Sigmoid colon (tissue), 7 donors: ENCODE results near the gene LRP1. TPM values are rescaled to one million over a fixed set of nuclear protein-coding genes. Genes with fewer than 3 reads are reported as not detected.

ENCODE experiments used
- DNase-seq: peaks from one replicate; pipeline ENCODE4 v3.0.0-alpha.2; 2019
- H3K27ac ChIP-seq, 4 donors: fragments of 200-600 bp; sonication (generic); one replicate each; pipeline ENCODE4 v1.5.1; 2016 to 2019; ENCODE audit warnings: mild to moderate bottlenecking in 1 of 4
- H3K27me3 ChIP-seq, 3 donors: fragments of 200-600 bp; sonication (generic); one replicate each; pipeline ENCODE4 v1.5.1; 2019; ENCODE audit warnings: mild to moderate bottlenecking in 1 of 3
- H3K36me3 ChIP-seq, 4 donors: fragments of 200-600 bp; sonication (generic); one replicate each; pipeline ENCODE4 v1.5.1; 2016 to 2019
- H3K4me1 ChIP-seq, 4 donors: fragments of 200-600 bp; sonication (generic); one replicate each; pipeline ENCODE4 v1.5.1; 2017 to 2019
- H3K4me3 ChIP-seq, 4 donors: fragments of 200-600 bp; sonication (generic); one replicate each; pipeline ENCODE4 v1.5.1; 2017 to 2019; ENCODE audit warnings: mild to moderate bottlenecking in 2 of 4, moderate library complexity in 1 of 4
- H3K9me3 ChIP-seq, 4 donors: fragments of 200-600 bp in 3 of 4; sonication (generic) in 3 of 4; one replicate each; pipeline versions ENCODE4 v1.5.1 to v1.6.1; 2013 to 2019
- CTCF ChIP-seq, 4 experiments: fragments of 450-650 bp in 3 of 4; fragments of 200-600 bp in 1 of 4; IDR thresholded peaks; one replicate each; pipeline ENCODE4 v1.5.1; 2016 to 2019; ENCODE audit warnings: antibody characterized with exemption in 4 of 4, mild to moderate bottlenecking in 3 of 4, moderate library complexity in 2 of 4
- EP300 ChIP-seq, 4 donors: sonication (generic); formaldehyde crosslinking; IDR thresholded peaks; one replicate each; pipeline ENCODE4 v1.6.1; 2017; ENCODE audit warnings: antibody characterized with exemption in 4 of 4
- POLR2A ChIP-seq, 2 donors: fragments of 450-650 bp; IDR thresholded peaks; one replicate each; pipeline ENCODE4 v1.6.1; 2016; ENCODE audit warnings: antibody characterized with exemption in 2 of 2, mild to moderate bottlenecking in 2 of 2, moderate library complexity in 2 of 2
- POLR2AphosphoS5 ChIP-seq, 4 donors: sonication (generic); formaldehyde crosslinking; IDR thresholded peaks; one replicate each; pipeline ENCODE4 v1.6.1; 2017; ENCODE audit warnings: antibody characterized with exemption in 4 of 4
- WGBS, 2 donors: extraction: QIAGEN DNeasy Blood & Tissue Kit; methylation state at CpG; one replicate each; pipeline ENCODE4 v1.1.7; 2013; 5-methylcytosine and 5-hydroxymethylcytosine counted together
- intact Hi-C: fragments of 100-400 bp; cut with DNase I; formaldehyde crosslinking; loops from one replicate; pipeline ENCODE4 v1.15.1; 2023
- polyA plus RNA-seq, 3 donors: library from polyadenylated mRNA; stranded (reverse); fragments of 200-250 nt; gene quantifications; one replicate each; pipeline ENCODE4 v1.2.3, GENCODE V29; 2013
- total RNA-seq, 4 donors: library from RNA; depleted of rRNA; stranded (reverse); fragments of >200 nt; gene quantifications; one replicate each; pipeline ENCODE4 v1.1.0, GENCODE V29; 2016
- donor health status: healthy with polysubstance abuse.
- donor health status: Bipolar disorder and iron deficiency.
- donor health status: healthy.

Gene LRP1
- total and polyA plus RNA-seq, 7 donors = 11.4 to 262 (median 147) TPM

- Histone ChIP-seq H3K36me3 (peaks cover 24 to 53% (median 37%) of the 10 kb centered on the region in 4 donors), H3K4me3 (peak overlapping the region in 3 of 4 donors; percentile 88 to 96 (median 88)), H3K9me3 (no peaks in the 10 kb centered on the region), H3K4me1 (peaks cover 0 to 64% (median 59%) of the 10 kb centered on the region in 4 donors), H3K27me3 (no peaks in the 10 kb centered on the region), H3K27ac (peak overlapping the region; percentile 97 to 100 (median 99))
- TF ChIP-seq POLR2A (IDR thresholded peaks at IDR 0.05) (no peak), EP300 (IDR thresholded peaks at IDR 0.05) (no peak), CTCF (IDR thresholded peaks at IDR 0.05) (no peak), POLR2AphosphoS5 (IDR thresholded peaks at IDR 0.05) (no peak)
- 86 to 89% methylated on average over 25 of the region's 25 CpGs for WGBS, 2 donors
- DNase-seq = peak; percentile 66
- intact Hi-C loops = loop anchor here (1.0 kb wide), 1 partner anchor 18 kb away; no protein-coding TSS in a partner anchor
These were observed 36.4 kb upstream of the LRP1 start for GRCh38 chr12:57091638-57092528.

GRCh38 chr12:57092529-57092862 lies 35.8 kb upstream of the LRP1 start:
- H3K4me3 ChIP-seq = peak overlapping the region in 1 of 4 donors; percentile 12
- intact Hi-C loops = loop anchor here (1.0 kb wide), 1 partner anchor 18 kb away; no protein-coding TSS in a partner anchor
- no peak for TF ChIP-seq POLR2A (IDR thresholded peaks at IDR 0.05)
- no peak for TF ChIP-seq POLR2AphosphoS5 (IDR thresholded peaks at IDR 0.05)
- TF ChIP-seq CTCF (IDR thresholded peaks at IDR 0.05) = no peak
- TF ChIP-seq EP300 (IDR thresholded peaks at IDR 0.05) = no peak
- peaks cover 0 to 61% (median 58%) of the 10 kb centered on the region in 4 donors for H3K4me1 ChIP-seq
- H3K36me3 ChIP-seq = peaks cover 26 to 59% (median 41%) of the 10 kb centered on the region in 4 donors
- WGBS, 2 donors = 83 to 88% methylated on average over 5 of the region's 5 CpGs
- no peaks in the 10 kb centered on the region for H3K27me3 ChIP-seq
- peak overlapping the region; percentile 97 to 100 (median 99) for H3K27ac ChIP-seq
- H3K9me3 ChIP-seq = no peaks in the 10 kb centered on the region
- DNase-seq = no peak

- peaks cover 28 to 64% (median 41%) of the 10 kb centered on the region in 4 donors for H3K36me3 ChIP-seq
These were observed 35.3 kb upstream of the LRP1 start for GRCh38 chr12:57092876-57093414.

GRCh38 chr12:57093415-57094207 lies 34.7 kb upstream of the LRP1 start:
- H3K27ac ChIP-seq = peak overlapping the region; percentile 97 to 100 (median 99)
- H3K9me3 ChIP-seq = no peaks in the 10 kb centered on the region
- intact Hi-C loops = loop anchor here (1.0 kb wide), 1 partner anchor 14 kb away; no protein-coding TSS in a partner anchor
- TF ChIP-seq CTCF (IDR thresholded peaks at IDR 0.05) (peak in 3 of 4 experiments; percentile 27 to 44 (median 32)), POLR2A (IDR thresholded peaks at IDR 0.05) (peak; percentile 11 to 24), POLR2AphosphoS5 (IDR thresholded peaks at IDR 0.05) (peak; percentile 29 to 71 (median 63)), EP300 (IDR thresholded peaks at IDR 0.05) (no peak)
- no peaks in the 10 kb centered on the region for H3K27me3 ChIP-seq
- peaks cover 0 to 57% (median 51%) of the 10 kb centered on the region in 4 donors for H3K4me1 ChIP-seq
- 51 to 60% methylated on average over 24 of the region's 24 CpGs for WGBS, 2 donors
- peaks cover 34 to 70% (median 44%) of the 10 kb centered on the region in 4 donors for H3K36me3 ChIP-seq
- DNase-seq = peak; percentile 94
- H3K4me3 ChIP-seq = peak overlapping the region in 1 of 4 donors; percentile 4

More at GRCh38 chr12:57092876-57093414, 35.3 kb upstream of the LRP1 start:
- Histone ChIP-seq H3K4me3 (no peak overlapping the region), H3K9me3 (no peaks in the 10 kb centered on the region), H3K27me3 (no peaks in the 10 kb centered on the region), H3K4me1 (peaks cover 0 to 57% (median 55%) of the 10 kb centered on the region in 4 donors), H3K27ac (peak overlapping the region; percentile 97 to 100 (median 99))
- TF ChIP-seq POLR2AphosphoS5 (IDR thresholded peaks at IDR 0.05) (peak in 1 of 4 donors; percentile 2), EP300 (IDR thresholded peaks at IDR 0.05) (no peak)
- intact Hi-C loops = loop anchor here (1.0 kb wide), 2 partner anchors 14 to 17 kb away; no protein-coding TSS in a partner anchor
- no peak for DNase-seq
- WGBS, 2 donors = 89% methylated on average over 4 of the region's 4 CpGs
